Large intestine (tissue), 3 donors: ENCODE data around the gene FOXJ1. TPM values are rescaled to one million over a fixed set of nuclear protein-coding genes. Genes with fewer than 3 reads are reported as not detected.
A peak's percentile ranks its signal among the peaks of the same experiment; 100 is the strongest.

Source experiments
- DNase-seq, 2 donors: peaks; one replicate each; pipeline versions ENCODE4 v3.0.0 to v3.0.0-alpha.2; 2013
- H3K27ac ChIP-seq: one replicate; pipeline ENCODE4 v1.5.1; 2013; ENCODE audit warnings: low read length
- H3K27me3 ChIP-seq: 2 replicates; pipeline ENCODE4 v1.6.1; 2013; ENCODE audit warnings: low read length; ENCODE audit not compliant: control insufficient read depth, insufficient read depth
- H3K36me3 ChIP-seq: 2 replicates; pipeline ENCODE4 v1.6.1; 2013; ENCODE audit warnings: low read length; ENCODE audit not compliant: control insufficient read depth, insufficient read depth
- H3K4me1 ChIP-seq: one replicate; pipeline ENCODE4 v1.6.1; 2013; ENCODE audit warnings: low read length; ENCODE audit not compliant: control insufficient read depth, insufficient read depth
- H3K4me3 ChIP-seq: one replicate; pipeline ENCODE4 v1.5.1; 2013; ENCODE audit warnings: low read length
- H3K9me3 ChIP-seq: one replicate; pipeline ENCODE4 v1.6.1; 2013; ENCODE audit warnings: mild to moderate bottlenecking, low read depth, low read length, moderate library complexity; ENCODE audit not compliant: control insufficient read depth
- WGBS: methylation state at CpG from one replicate; pipeline ENCODE4 v1.1.5; 2013; ENCODE audit warnings: low lambda C conversion rate; ENCODE audit not compliant: insufficient coverage; 5-methylcytosine and 5-hydroxymethylcytosine counted together
- polyA plus RNA-seq: library from polyadenylated mRNA; unstranded; fragments of 120-200 nt; gene quantifications from one replicate; pipeline ENCODE4 v1.2.1, GENCODE V29; 2013

Gene FOXJ1
- polyA plus RNA-seq, 1 donor: 1.2 TPM

- no CpG with 5 or more reads among the region's 34 CpGs for WGBS
- no peak for DNase-seq
- H3K27me3 ChIP-seq: no peaks in the 10 kb centered on the region
- H3K4me1 ChIP-seq: peaks cover 7% of the 10 kb centered on the region
- no peak overlapping the region for H3K27ac ChIP-seq
- no peak overlapping the region for H3K4me3 ChIP-seq
- no peaks in the 10 kb centered on the region for H3K36me3 ChIP-seq
- H3K9me3 ChIP-seq: no peaks in the 10 kb centered on the region
These were observed 35.9 kb upstream of the FOXJ1 start for GRCh38 chr17:76176701-76177574.

GRCh38 chr17:76174037-76174436 is 33.0 kb upstream of the FOXJ1 start:
- H3K36me3 ChIP-seq: no peaks in the 10 kb centered on the region
- no peaks in the 10 kb centered on the region for H3K27me3 ChIP-seq
- no peak overlapping the region for H3K27ac ChIP-seq
- DNase-seq: no peak
- H3K4me3 ChIP-seq: no peak overlapping the region
- H3K9me3 ChIP-seq: no peaks in the 10 kb centered on the region
- WGBS: 8% methylated on average over 2 of the region's 9 CpGs
- H3K4me1 ChIP-seq: peaks cover 6% of the 10 kb centered on the region

GRCh38 chr17:76173474-76173873 is 32.4 kb upstream of the FOXJ1 start:
- H3K4me3 ChIP-seq: no peak overlapping the region
- 60% methylated on average over 1 of the region's 11 CpGs for WGBS
- no peaks in the 10 kb centered on the region for H3K27me3 ChIP-seq
- DNase-seq: no peak
- H3K36me3 ChIP-seq: no peaks in the 10 kb centered on the region
- peaks cover 6% of the 10 kb centered on the region for H3K4me1 ChIP-seq
- H3K9me3 ChIP-seq: no peaks in the 10 kb centered on the region
- no peak overlapping the region for H3K27ac ChIP-seq

GRCh38 chr17:76171706-76172105 is 30.7 kb upstream of the FOXJ1 start:
- Histone ChIP-seq H3K27ac (no peak overlapping the region), H3K4me1 (peaks cover 6% of the 10 kb centered on the region), H3K9me3 (no peaks in the 10 kb centered on the region), H3K27me3 (no peaks in the 10 kb centered on the region), H3K36me3 (no peaks in the 10 kb centered on the region), H3K4me3 (no peak overlapping the region)
- no peak for DNase-seq
- no CpG with 5 or more reads among the region's 4 CpGs for WGBS

GRCh38 chr17:76170114-76170513 is 29.1 kb upstream of the FOXJ1 start:
- Histone ChIP-seq H3K36me3 (no peaks in the 10 kb centered on the region), H3K27ac (no peak overlapping the region), H3K27me3 (no peaks in the 10 kb centered on the region)

GRCh38 chr17:76166906-76167305 is 25.9 kb upstream of the FOXJ1 start:
- no CpG with 5 or more reads among the region's 10 CpGs for WGBS
- H3K27me3 ChIP-seq: no peaks in the 10 kb centered on the region

More at GRCh38 chr17:76170114-76170513, 29.1 kb upstream of the FOXJ1 start:
- Histone ChIP-seq H3K4me1 (peaks cover 6% of the 10 kb centered on the region), H3K9me3 (no peaks in the 10 kb centered on the region), H3K4me3 (no peak overlapping the region)
- WGBS: no CpG with 5 or more reads among the region's 1 CpG
- no peak for DNase-seq

GRCh38 chr17:76166168-76166567 is 25.1 kb upstream of the FOXJ1 start:
- H3K27me3 ChIP-seq: no peaks in the 10 kb centered on the region
- no CpG with 5 or more reads among the region's 7 CpGs for WGBS
- no peak overlapping the region for H3K27ac ChIP-seq
- DNase-seq: no peak
- H3K4me3 ChIP-seq: no peak overlapping the region
- no peaks in the 10 kb centered on the region for H3K9me3 ChIP-seq
- H3K4me1 ChIP-seq: peaks cover 13% of the 10 kb centered on the region
- no peaks in the 10 kb centered on the region for H3K36me3 ChIP-seq

More at GRCh38 chr17:76166906-76167305, 25.9 kb upstream of the FOXJ1 start:
- Histone ChIP-seq H3K27ac (no peak overlapping the region), H3K4me1 (peaks cover 6% of the 10 kb centered on the region), H3K9me3 (no peaks in the 10 kb centered on the region), H3K36me3 (no peaks in the 10 kb centered on the region), H3K4me3 (no peak overlapping the region)
- no peak for DNase-seq

GRCh38 chr17:76164331-76164730 is 23.3 kb upstream of the FOXJ1 start:
- Histone ChIP-seq H3K27me3 (no peaks in the 10 kb centered on the region), H3K4me3 (no peak overlapping the region), H3K36me3 (no peaks in the 10 kb centered on the region), H3K4me1 (peaks cover 14% of the 10 kb centered on the region), H3K27ac (no peak overlapping the region), H3K9me3 (no peaks in the 10 kb centered on the region)
- WGBS: no CpG with 5 or more reads among the region's 2 CpGs
- no peak for DNase-seq

- DNase-seq: no peak
- Histone ChIP-seq H3K9me3 (no peaks in the 10 kb centered on the region), H3K4me3 (no peak overlapping the region), H3K4me1 (peaks cover 14% of the 10 kb centered on the region), H3K36me3 (no peaks in the 10 kb centered on the region), H3K27me3 (no peaks in the 10 kb centered on the region), H3K27ac (no peak overlapping the region)
- no CpG with 5 or more reads among the region's 4 CpGs for WGBS
These were observed 22.9 kb upstream of the FOXJ1 start for GRCh38 chr17:76163919-76164318.

GRCh38 chr17:76161619-76162266 is 20.7 kb upstream of the FOXJ1 start:
- Histone ChIP-seq H3K36me3 (peaks cover 6% of the 10 kb centered on the region), H3K4me1 (peaks cover 14% of the 10 kb centered on the region), H3K27ac (peak overlapping the region; percentile 70), H3K27me3 (no peaks in the 10 kb centered on the region), H3K4me3 (peak overlapping the region; percentile 8), H3K9me3 (no peaks in the 10 kb centered on the region)
- 0% methylated on average over 4 of the region's 20 CpGs for WGBS
- peak; percentile 55 to 84 for DNase-seq
